Naive thymus-derived CD8-positive, alpha-beta T cell (primary cell): ENCODE data around the gene MTCH1. TPM values are rescaled to one million over a fixed set of nuclear protein-coding genes. Genes with fewer than 3 reads are reported as not detected.
A peak's percentile ranks its signal among the peaks of the same experiment; 100 is the strongest.

Experiments
- ATAC-seq, 2 donors: fragments of 150-1000 bp; cut with Tn5 transposase in 1 of 2; sonication (Bioruptor Pico), chemical (Tn5 transposase) in 1 of 2; 1 replicate in 1 of 2; 2 replicates in 1 of 2; pipeline ENCODE4 v1.10.0; 2021; ENCODE audit warnings: mild to moderate bottlenecking in 2 of 2, moderate library complexity in 2 of 2
- POLR2A ChIA-PET: fragments of 350-600 bp; sonication (Branson Sonifier 250); formaldehyde crosslinking; loops from one replicate; lab custom pipeline; 2021; ENCODE audit warnings: antibody characterized with exemption; lab: Charles Lee
- DNase-seq, 10 donors: peaks; one replicate each; pipeline versions ENCODE4 v3.0.0 to v3.0.0-alpha.2; 2020 to 2022
- H3K27ac Mint-ChIP-seq, 10 donors: one replicate each; pipeline ENCODE4 v1.8.0; 2020 to 2022; ENCODE audit warnings: mild to moderate bottlenecking in 10 of 10, mixed read lengths in 10 of 10, moderate library complexity in 4 of 10, inconsistent platforms in 1 of 10
- H3K27me3 Mint-ChIP-seq, 5 donors: one replicate each; pipeline ENCODE4 v1.8.0; 2021 to 2022; ENCODE audit warnings: mixed read lengths in 5 of 5
- H3K36me3 Mint-ChIP-seq, 3 donors: one replicate each; pipeline ENCODE4 v1.8.0; 2020 to 2022; ENCODE audit warnings: mixed read lengths in 3 of 3, mild to moderate bottlenecking in 2 of 3, inconsistent platforms in 1 of 3
- H3K4me1 Mint-ChIP-seq, 4 donors: one replicate each; pipeline ENCODE4 v1.8.0; 2021 to 2022; ENCODE audit warnings: mixed read lengths in 4 of 4
- H3K4me3 Mint-ChIP-seq, 10 donors: one replicate each; pipeline ENCODE4 v1.8.0; 2020 to 2022; ENCODE audit warnings: mild to moderate bottlenecking in 10 of 10, mixed read lengths in 10 of 10, moderate library complexity in 6 of 10, inconsistent platforms in 1 of 10
- H3K9me3 Mint-ChIP-seq, 9 donors: one replicate each; pipeline ENCODE4 v1.8.0; 2020 to 2022; ENCODE audit warnings: mixed read lengths in 9 of 9, mild to moderate bottlenecking in 3 of 9, inconsistent platforms in 1 of 9, moderate library complexity in 1 of 9
- polyA plus RNA-seq, 3 donors: library from polyadenylated mRNA; unstranded; fragments of 300-500 nt; fragmentation: Illumina TruSeq; gene quantifications; one replicate each; pipeline ENCODE4 v1.2.3, GENCODE V29; 2021
- total RNA-seq, 8 experiments: library from RNA in 2 of 8; stranded (reverse) in 2 of 8; gene quantifications; one replicate each; pipeline ENCODE4 v1.2.3 and lab custom pipeline; 2021 to 2026

Gene MTCH1
- total and polyA plus RNA-seq, 5 experiments from 2014 or later = 63.2 to 143 (median 78.3) TPM

DNA sequence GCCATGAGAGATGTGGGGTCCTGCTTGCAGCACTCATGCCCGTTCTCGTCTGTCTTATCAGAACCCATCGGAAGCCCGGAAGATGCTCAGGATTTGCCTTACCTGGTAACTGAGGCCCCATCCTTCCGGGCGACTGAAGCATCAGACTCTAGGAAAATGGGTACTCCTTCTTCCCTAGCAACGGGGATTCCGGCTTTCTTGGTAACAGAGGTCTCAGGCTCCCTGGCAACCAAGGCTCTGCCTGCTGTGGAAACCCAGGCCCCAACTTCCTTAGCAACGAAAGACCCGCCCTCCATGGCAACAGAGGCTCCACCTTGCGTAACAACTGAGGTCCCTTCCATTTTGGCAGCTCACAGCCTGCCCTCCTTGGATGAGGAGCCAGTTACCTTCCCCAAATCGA lies 23.1 kb downstream of the MTCH1 start:
- H3K36me3 Mint-ChIP-seq = peaks cover 0 to 14% (median 0%) of the 10 kb centered on the region in 3 donors
- H3K27me3 Mint-ChIP-seq = no peaks in the 10 kb centered on the region
- H3K9me3 Mint-ChIP-seq = no peaks in the 10 kb centered on the region
- peaks cover 18 to 42% (median 40%) of the 10 kb centered on the region in 4 donors for H3K4me1 Mint-ChIP-seq
- ATAC-seq (peak; percentile 66 to 75), DNase-seq (peak in 9 of 10 donors; percentile 56 to 89 (median 68))
- POLR2A ChIA-PET = interaction anchor here (1.0 to 1.9 kb wide), 4 partner anchors 8 to 78 kb away, joined by 3 to 11 read pairs (median 6); partner anchors contain the start of genes MTCH1 and PI16
- H3K4me3 Mint-ChIP-seq = peak overlapping the region; percentile 25 to 79 (median 66)
- H3K27ac Mint-ChIP-seq = peak overlapping the region; percentile 60 to 96 (median 85)

DNA sequence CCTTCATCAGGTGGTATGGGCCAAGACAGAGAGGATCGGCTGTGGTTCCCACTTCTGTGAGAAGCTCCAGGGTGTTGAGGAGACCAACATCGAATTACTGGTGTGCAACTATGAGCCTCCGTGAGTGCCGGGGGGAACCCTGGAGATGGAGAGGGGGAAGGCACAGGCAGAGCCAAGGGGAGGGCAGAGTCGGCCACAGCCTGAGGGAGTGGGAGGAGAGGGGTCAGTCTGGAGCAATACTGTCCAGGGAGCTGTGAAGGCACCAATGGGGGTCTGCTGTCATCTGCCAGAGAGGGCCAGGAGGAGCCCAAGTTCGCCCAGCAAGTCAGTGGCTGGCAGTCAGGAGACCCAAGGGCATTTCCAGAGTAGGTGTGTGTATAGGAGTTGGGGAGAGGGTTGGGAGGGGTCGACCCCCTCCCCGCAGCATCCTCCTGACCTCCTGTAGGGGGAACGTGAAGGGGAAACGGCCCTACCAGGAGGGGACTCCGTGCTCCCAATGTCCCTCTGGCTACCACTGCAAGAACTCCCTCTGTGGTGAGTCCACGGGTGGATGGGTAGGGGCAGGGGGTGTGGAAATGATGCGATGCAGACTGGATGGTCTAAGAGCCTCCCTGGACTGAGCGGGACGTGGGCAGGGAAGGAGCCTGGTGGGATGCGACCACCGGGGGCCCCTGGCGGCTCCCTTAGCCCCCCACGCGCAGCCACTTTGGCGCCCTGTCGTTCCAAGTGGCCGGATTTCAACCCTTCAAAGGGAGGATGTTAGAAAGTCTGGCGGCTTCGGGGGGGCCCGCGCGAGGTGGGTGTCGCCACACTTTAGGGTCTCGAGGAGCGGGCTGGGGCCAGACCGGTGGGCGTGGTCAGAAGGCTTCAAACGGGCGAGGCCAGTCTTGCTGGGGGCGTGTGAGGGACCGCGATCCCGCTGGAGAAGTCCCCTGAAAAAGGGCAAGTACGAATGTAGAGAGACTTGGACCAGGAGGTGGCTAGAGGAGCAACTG lies 24.3 kb downstream of the MTCH1 start:
- POLR2A ChIA-PET = no interaction called here
- Mint-ChIP-seq H3K36me3 (peaks cover 0 to 6% (median 0%) of the 10 kb centered on the region in 3 donors), H3K27me3 (no peaks in the 10 kb centered on the region), H3K4me1 (peaks cover 19 to 47% (median 41%) of the 10 kb centered on the region in 4 donors), H3K4me3 (peak overlapping the region in 6 of 10 donors; percentile 10 to 77 (median 20)), H3K9me3 (no peaks in the 10 kb centered on the region), H3K27ac (peak overlapping the region in 7 of 10 donors; percentile 18 to 96 (median 75))
- ATAC-seq = no peak
- no peak for DNase-seq

DNA sequence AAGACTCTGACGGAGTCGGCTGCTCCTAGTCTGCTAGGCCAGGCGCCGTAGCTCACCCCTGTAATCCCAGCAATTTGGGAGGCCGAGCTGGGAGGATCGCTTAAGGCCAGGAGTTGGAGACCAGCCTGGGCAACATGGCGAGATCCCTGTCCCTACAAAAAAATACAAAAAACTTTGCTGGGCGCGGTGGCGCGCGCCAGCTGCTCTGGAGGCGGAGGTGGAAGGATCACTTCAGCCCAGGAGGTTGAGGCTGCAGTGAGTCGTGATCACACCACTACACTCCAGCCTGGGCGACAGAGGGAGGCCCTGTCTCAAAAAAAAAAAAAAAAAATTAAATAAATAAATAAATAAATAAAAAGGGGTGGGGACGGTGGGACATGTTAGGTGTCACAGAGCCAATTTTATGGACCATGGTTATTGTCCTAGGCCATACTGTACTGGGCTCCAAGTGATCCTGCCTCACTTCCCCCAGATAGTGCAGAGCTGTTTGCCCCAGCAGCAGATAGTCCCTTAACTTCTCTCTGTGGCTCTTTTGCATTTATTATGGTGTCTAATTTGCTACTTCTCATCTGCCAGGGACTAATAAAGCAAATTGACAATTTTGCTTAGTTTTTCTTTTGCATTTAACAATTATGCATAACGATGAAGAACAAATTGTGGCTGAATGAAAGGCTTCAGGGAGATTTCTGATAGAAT lies 26.3 kb downstream of the MTCH1 start:
- Mint-ChIP-seq H3K9me3 (no peaks in the 10 kb centered on the region), H3K27ac (peak overlapping the region in 6 of 10 donors; percentile 2 to 86 (median 42)), H3K4me3 (no peak overlapping the region), H3K27me3 (no peaks in the 10 kb centered on the region), H3K36me3 (no peaks in the 10 kb centered on the region), H3K4me1 (peaks cover 29 to 60% (median 50%) of the 10 kb centered on the region in 4 donors)
- POLR2A ChIA-PET = interaction anchor here (0.6 kb wide), 1 partner anchor 210 kb away, joined by 3 read pairs; no protein-coding TSS in a partner anchor
- no peak for DNase-seq
- no peak for ATAC-seq

DNA sequence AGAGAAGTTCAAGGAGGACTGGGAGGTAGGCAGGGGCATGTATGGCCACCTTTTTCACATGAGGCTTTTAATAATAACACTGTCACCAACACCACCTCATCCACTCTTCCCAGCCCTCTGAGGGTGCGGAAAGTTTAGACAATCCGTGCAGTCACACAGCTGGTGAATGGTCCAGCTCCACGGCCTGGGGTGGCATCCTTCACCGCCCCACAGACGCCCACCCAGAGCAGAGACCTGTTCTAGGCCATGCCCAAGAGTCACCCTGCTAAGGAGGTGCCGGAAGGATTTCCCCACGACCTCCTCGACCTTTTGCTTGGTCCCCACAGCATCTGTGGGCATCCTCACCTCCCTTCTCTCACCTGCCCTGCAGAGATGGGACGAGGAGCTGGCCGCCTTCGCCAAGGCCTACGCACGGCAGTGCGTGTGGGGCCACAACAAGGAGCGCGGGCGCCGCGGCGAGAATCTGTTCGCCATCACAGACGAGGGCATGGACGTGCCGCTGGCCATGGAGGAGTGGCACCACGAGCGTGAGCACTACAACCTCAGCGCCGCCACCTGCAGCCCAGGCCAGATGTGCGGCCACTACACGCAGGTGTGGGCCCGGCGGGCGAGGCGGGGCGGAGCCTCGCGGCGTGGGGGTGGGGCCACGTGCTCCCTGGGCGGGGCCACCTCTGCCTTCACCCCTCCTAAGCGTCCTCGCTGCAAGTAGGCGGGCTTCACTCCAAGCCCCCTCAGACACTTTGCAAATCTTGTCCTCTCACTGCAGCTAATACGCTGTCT lies 27.0 kb downstream of the MTCH1 start:
- H3K27ac Mint-ChIP-seq = no peak overlapping the region
- no peaks in the 10 kb centered on the region for H3K9me3 Mint-ChIP-seq
- POLR2A ChIA-PET = interaction anchor here (0.6 kb wide), 1 partner anchor 211 kb away, joined by 3 read pairs; no protein-coding TSS in a partner anchor
- peaks cover 32 to 60% (median 50%) of the 10 kb centered on the region in 4 donors for H3K4me1 Mint-ChIP-seq
- ATAC-seq (no peak), DNase-seq (no peak)
- H3K36me3 Mint-ChIP-seq = no peaks in the 10 kb centered on the region
- H3K4me3 Mint-ChIP-seq = no peak overlapping the region
- no peaks in the 10 kb centered on the region for H3K27me3 Mint-ChIP-seq

DNA sequence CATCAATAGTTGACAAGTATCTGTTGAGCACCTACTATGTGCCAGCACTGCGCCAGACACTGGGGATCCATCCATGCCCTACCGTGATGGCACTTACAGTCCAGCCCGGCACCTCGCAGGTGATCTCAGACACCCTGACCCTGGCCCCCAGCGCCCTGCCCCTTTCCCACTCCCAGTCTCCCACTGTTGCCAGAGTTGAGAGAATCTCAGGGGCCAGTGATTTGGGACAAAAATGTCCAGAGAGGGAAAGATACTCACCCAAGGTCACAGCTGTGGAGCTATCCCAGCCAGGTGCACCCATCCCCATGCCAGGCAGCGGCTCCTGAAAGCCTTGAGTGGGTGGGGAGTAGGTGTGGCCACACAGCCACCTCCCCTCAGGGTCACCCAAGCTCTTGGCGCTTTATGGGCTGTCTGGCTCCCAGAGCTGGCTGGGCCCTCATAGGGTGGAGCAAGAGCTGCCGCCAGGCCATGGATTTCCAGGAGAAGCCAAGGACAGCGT lies 28.2 kb downstream of the MTCH1 start:
- ATAC-seq (no peak), DNase-seq (no peak)
- H3K4me1 Mint-ChIP-seq = peaks cover 23 to 57% (median 46%) of the 10 kb centered on the region in 4 donors
- no peaks in the 10 kb centered on the region for H3K36me3 Mint-ChIP-seq
- peak overlapping the region in 2 of 10 donors; percentile 0 to 45 for H3K27ac Mint-ChIP-seq
- H3K4me3 Mint-ChIP-seq = no peak overlapping the region
- H3K27me3 Mint-ChIP-seq = no peaks in the 10 kb centered on the region
- POLR2A ChIA-PET = no interaction called here
- no peaks in the 10 kb centered on the region for H3K9me3 Mint-ChIP-seq

GRCh38 chr6:36956446-36956820 lies 29.6 kb downstream of the MTCH1 start:
- DNase-seq (no peak), ATAC-seq (no peak)
- Mint-ChIP-seq H3K4me3 (peak overlapping the region in 2 of 10 donors; percentile 41 to 81), H3K27ac (peak overlapping the region in 4 of 10 donors; percentile 4 to 86 (median 80)), H3K4me1 (peaks cover 21 to 50% (median 37%) of the 10 kb centered on the region in 4 donors), H3K9me3 (no peaks in the 10 kb centered on the region), H3K27me3 (no peaks in the 10 kb centered on the region), H3K36me3 (no peaks in the 10 kb centered on the region)
- POLR2A ChIA-PET = interaction anchor here (1.4 kb wide), 2 partner anchors 14 to 71 kb away, joined by 5 read pairs; partner anchors contain the start of gene C6orf89

DNA sequence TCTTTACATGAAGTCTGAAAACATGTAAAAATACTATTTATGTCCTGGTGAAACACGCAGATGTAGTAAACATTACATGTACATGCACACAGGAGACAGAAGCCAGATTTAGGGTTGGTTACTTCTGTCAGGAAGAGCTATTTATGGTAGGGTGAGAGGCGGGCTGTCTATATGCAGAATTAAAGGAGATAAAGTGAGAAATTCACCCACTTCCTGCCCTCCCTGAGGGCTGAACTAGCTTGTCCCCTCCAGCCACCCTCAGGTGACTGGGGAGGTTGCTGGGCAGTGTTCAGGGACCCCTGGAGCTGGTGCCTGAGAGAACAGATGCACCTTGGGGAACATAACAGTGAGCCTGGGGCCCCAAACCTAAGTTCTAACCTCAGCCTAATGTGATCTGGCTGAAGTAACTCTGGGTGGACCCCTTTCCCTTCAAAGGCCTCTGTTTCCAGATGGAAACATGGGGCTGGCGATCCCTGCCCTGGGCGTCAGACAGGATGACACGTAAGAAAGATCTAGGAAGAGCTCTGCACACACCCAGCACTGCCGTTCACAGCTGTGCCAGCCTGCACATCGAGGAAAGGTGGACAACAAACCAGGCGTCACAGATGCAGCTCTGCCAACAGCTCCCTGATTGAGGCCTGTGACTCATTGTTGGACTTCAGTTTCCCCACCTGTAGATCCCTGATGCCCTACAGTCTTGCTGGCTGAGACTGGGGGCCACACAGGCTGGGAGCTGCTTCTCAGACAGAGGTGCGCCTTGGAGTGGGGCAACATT lies 30.1 kb downstream of the MTCH1 start:
- no peaks in the 10 kb centered on the region for H3K27me3 Mint-ChIP-seq
- DNase-seq = no peak

GRCh38 chr6:36955136-36955535 lies 30.9 kb downstream of the MTCH1 start:
- Mint-ChIP-seq H3K4me3 (peak overlapping the region in 9 of 10 donors; percentile 46 to 82 (median 77)), H3K27me3 (no peaks in the 10 kb centered on the region), H3K9me3 (no peaks in the 10 kb centered on the region), H3K36me3 (no peaks in the 10 kb centered on the region), H3K4me1 (peaks cover 21 to 45% (median 33%) of the 10 kb centered on the region in 4 donors), H3K27ac (peak overlapping the region in 9 of 10 donors; percentile 21 to 86 (median 58))
- DNase-seq = no peak
- peak; percentile 43 to 50 for ATAC-seq
- POLR2A ChIA-PET = interaction anchor here (0.6 to 1.9 kb wide), 4 partner anchors 8 to 80 kb away, joined by 3 to 8 read pairs (median 4); partner anchors contain the start of genes C6orf89 and MTCH1

More for the DNA sequence above, 30.1 kb downstream of the MTCH1 start:
- POLR2A ChIA-PET = interaction anchor here (1.2 to 1.9 kb wide), 4 partner anchors 8 to 70 kb away, joined by 4 to 8 read pairs (median 5); partner anchors contain the start of genes C6orf89 and MTCH1
- peak overlapping the region; percentile 4 to 86 (median 72) for H3K27ac Mint-ChIP-seq
- H3K9me3 Mint-ChIP-seq = no peaks in the 10 kb centered on the region
- H3K4me3 Mint-ChIP-seq = peak overlapping the region in 9 of 10 donors; percentile 46 to 82 (median 77)
- H3K36me3 Mint-ChIP-seq = no peaks in the 10 kb centered on the region
- ATAC-seq = peak; percentile 37 to 69
- H3K4me1 Mint-ChIP-seq = peaks cover 21 to 45% (median 33%) of the 10 kb centered on the region in 4 donors

GRCh38 chr6:36954262-36954931 lies 31.6 kb downstream of the MTCH1 start, which contains the start of gene PI16:
Gene PI16, plus strand, starts transcription at chr6:36954738. Its CDS starts 23 bp downstream, at chr6:36954761.
- Mint-ChIP-seq H3K27ac (peak within 1 kb of the TSS; percentile 2 to 86 (median 70)), H3K36me3 (no peaks in the 10 kb centered on the region), H3K4me1 (peaks cover 25 to 44% (median 35%) of the 10 kb centered on the region in 4 donors), H3K27me3 (no peaks in the 10 kb centered on the region), H3K4me3 (peak within 1 kb of the TSS; percentile 39 to 82 (median 76)), H3K9me3 (no peaks in the 10 kb centered on the region)
- POLR2A ChIA-PET = interaction anchor here (0.6 to 1.9 kb wide), 6 partner anchors 9 to 426 kb away, joined by 3 to 8 read pairs (median 3); partner anchors contain the start of gene C6orf89
- ATAC-seq (peak; percentile 50 to 56), DNase-seq (no peak)

DNA sequence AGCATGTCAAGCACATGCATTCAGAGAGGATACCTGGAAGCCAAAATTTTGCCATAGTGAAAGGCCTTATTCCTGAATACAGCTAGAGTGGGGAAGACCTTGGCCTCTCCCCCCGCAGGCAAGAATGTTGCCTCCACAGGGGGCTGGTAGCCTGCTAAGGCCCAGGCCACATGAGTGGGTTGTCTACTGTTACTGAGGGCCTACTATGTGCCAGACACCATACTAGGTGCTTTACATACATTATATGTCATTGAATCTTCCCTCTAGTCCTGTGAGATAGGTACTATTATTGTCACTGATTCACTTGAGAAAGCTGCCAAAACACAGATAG lies 32.1 kb downstream of the MTCH1 start:
- DNase-seq (no peak), ATAC-seq (no peak)
- POLR2A ChIA-PET = interaction anchor here (0.9 to 1.9 kb wide), 2 partner anchors 10 to 22 kb away, joined by 3 to 8 read pairs; no protein-coding TSS in a partner anchor
- Mint-ChIP-seq H3K27ac (peak overlapping the region in 5 of 10 donors; percentile 9 to 83 (median 53)), H3K4me1 (peaks cover 28 to 49% (median 37%) of the 10 kb centered on the region in 4 donors), H3K4me3 (peak overlapping the region in 9 of 10 donors; percentile 33 to 82 (median 77)), H3K9me3 (no peaks in the 10 kb centered on the region), H3K36me3 (no peaks in the 10 kb centered on the region), H3K27me3 (no peaks in the 10 kb centered on the region)
